GM21528 (cell line): ENCODE measurements around the gene HOXD4.

Experiments used
- ATAC-seq: cut with Tn5 transposase; IDR thresholded peaks from one replicate; pipeline ENCODE4 v1.9.1; 2021; ENCODE audit warnings: mild to moderate bottlenecking, moderate library complexity; ENCODE audit not compliant: unreplicated experiment, low FRiP score

The HOXD4 gene

GRCh38 chr2:176186024-176186423 is 34.7 kb downstream of the HOXD4 start:
- ATAC-seq = no peak

- no peak for ATAC-seq
These were observed 36.0 kb downstream of the HOXD4 start for GRCh38 chr2:176187200-176187898.

GRCh38 chr2:176187899-176188773 is 36.8 kb downstream of the HOXD4 start, which contains the start of gene HOXD1:
Gene HOXD1, plus strand, starts transcription at chr2:176188668. Its CDS starts 134 bp downstream, at chr2:176188802.
- no peak for ATAC-seq

GRCh38 chr2:176188774-176189680 is 37.7 kb downstream of the HOXD4 start:
- no peak for ATAC-seq

- no peak for ATAC-seq
These were observed 38.6 kb downstream of the HOXD4 start for GRCh38 chr2:176189681-176190641.

- ATAC-seq = no peak
These were observed 41.0 kb downstream of the HOXD4 start for GRCh38 chr2:176192351-176192750.

- ATAC-seq = no peak
These were observed 41.7 kb downstream of the HOXD4 start for GRCh38 chr2:176193048-176193447.

- no peak for ATAC-seq
These were observed 48.6 kb downstream of the HOXD4 start for GRCh38 chr2:176199902-176200301.

- no peak for ATAC-seq
These were observed 49.6 kb downstream of the HOXD4 start for GRCh38 chr2:176200971-176201370.

GRCh38 chr2:176202491-176202890 is 51.1 kb downstream of the HOXD4 start:
- no peak for ATAC-seq
